Coronary artery (tissue), 2 donors: ENCODE results near the gene SPTLC1.
"Not testable (repeated sequence)": the region's sequence is repeated elsewhere in the genome, so short reads cannot be mapped to it uniquely, and the experiment has no call there.

Experiments used
- DNase-seq: peaks from one replicate; pipeline ENCODE4 v3.0.0-alpha.2; 2017; ENCODE audit warnings: low spot score
- H3K27ac ChIP-seq, 2 donors: fragments of 200-600 bp; sonication (generic); one replicate each; pipeline ENCODE4 v1.5.1; 2016 to 2019
- H3K4me3 ChIP-seq: fragments of 200-600 bp; sonication (generic); 2 replicates; pipeline ENCODE4 v1.5.1; 2016; ENCODE audit warnings: mild to moderate bottlenecking, moderate library complexity
- CTCF ChIP-seq: fragments of 200-600 bp; sonication (generic); IDR thresholded peaks from one replicate; pipeline ENCODE4 v1.5.1; 2019; ENCODE audit warnings: antibody characterized with exemption

The SPTLC1 gene

GRCh38 chr9:92115071-92115858, at the start of gene SPTLC1:
SPTLC1 (minus strand) TSS chr9:92115413; CDS start chr9:92115370, 43 bp downstream.
- peak; percentile 97 for DNase-seq
- peak within 1 kb of the TSS; percentile 81 to 87 for H3K27ac ChIP-seq
- H3K4me3 ChIP-seq: peak within 1 kb of the TSS; percentile 87
- TF ChIP-seq CTCF: no peak

GRCh38 chr9:92164975-92165374, 49.8 kb upstream of the SPTLC1 start:
- H3K4me3 ChIP-seq: no peak overlapping the region
- TF ChIP-seq CTCF: no peak
- no peak overlapping the region for H3K27ac ChIP-seq
- DNase-seq: no peak

- no peak overlapping the region for H3K4me3 ChIP-seq
- H3K27ac ChIP-seq: no peak overlapping the region
- DNase-seq: no peak
- TF ChIP-seq CTCF: no peak
Observed at GRCh38 chr9:92164490-92164889, 49.3 kb upstream of the SPTLC1 start.

- Histone ChIP-seq H3K4me3 (no peak overlapping the region), H3K27ac (no peak overlapping the region)
- DNase-seq: no peak
- TF ChIP-seq CTCF: no peak
Observed at GRCh38 chr9:92163276-92163675, 48.1 kb upstream of the SPTLC1 start.

- no peak overlapping the region for H3K27ac ChIP-seq
- no peak overlapping the region for H3K4me3 ChIP-seq
- DNase-seq: no peak
- TF ChIP-seq CTCF: no peak
Observed at GRCh38 chr9:92160786-92161185, 45.6 kb upstream of the SPTLC1 start.

GRCh38 chr9:92159058-92159457, 43.8 kb upstream of the SPTLC1 start:
- Histone ChIP-seq H3K27ac (no peak overlapping the region), H3K4me3 (no peak overlapping the region)
- DNase-seq: peak; percentile 43
- TF ChIP-seq CTCF: no peak

GRCh38 chr9:92158097-92158601, 42.9 kb upstream of the SPTLC1 start:
- DNase-seq: no peak
- H3K4me3 ChIP-seq: no peak overlapping the region
- H3K27ac ChIP-seq: no peak overlapping the region
- TF ChIP-seq CTCF: no peak

GRCh38 chr9:92155736-92156135, 40.5 kb upstream of the SPTLC1 start:
- H3K27ac ChIP-seq, DNase-seq, H3K4me3 ChIP-seq: not testable (repeated sequence)
